Caco-2 (cell line): ENCODE measurements around the gene PIK3CA. TPM values are rescaled to one million over a fixed set of nuclear protein-coding genes. Genes with fewer than 3 reads are reported as not detected.

ENCODE experiments used
- BruUV-seq: library from RNA; stranded (reverse); fragments of 400-500 nt; replicated peaks from 2 replicates; lab custom pipeline; 2021; lab: Mats Ljungman, UMichigan
- CTCF ChIA-PET: fragments of 300-600 bp; sonication (Branson Sonifier 250); formaldehyde crosslinking; loops from one replicate; lab custom pipeline; 2022; ENCODE audit warnings: antibody characterized with exemption; lab: Charles Lee
- POLR2A ChIA-PET: fragments of 300-600 bp; sonication (Branson Sonifier 250); formaldehyde crosslinking; loops from one replicate; lab custom pipeline; 2022; ENCODE audit warnings: antibody characterized with exemption; lab: Charles Lee
- DNase-seq, 2 experiments: peaks; one replicate each; pipeline versions ENCODE4 v3.0.0 to v3.0.0-alpha.2; 2020 to 2022
- H3K27me3 ChIP-seq: replicated peaks from 2 replicates; pipeline ENCODE4 v1.6.0; 2011; ENCODE audit warnings: low read length; ENCODE audit not compliant: control insufficient read depth, insufficient read depth
- H3K36me3 ChIP-seq: 2 replicates; pipeline ENCODE4 v1.5.1; 2011; ENCODE audit warnings: low read length; ENCODE audit not compliant: control insufficient read depth, insufficient read depth
- H3K4me1 ChIP-seq: fragments of 250-450 bp; sonication (Bioruptor Pico); 2 replicates; pipeline ENCODE4 v1.5.1; 2020; ENCODE audit warnings: mild to moderate bottlenecking
- H3K4me3 ChIP-seq: 2 replicates; pipeline ENCODE4 v1.5.1; 2011; ENCODE audit warnings: low read depth, mild to moderate bottlenecking, control low read depth, low read length
- H3K9me3 ChIP-seq: fragments of 250-450 bp; sonication (Bioruptor Pico); 2 replicates; pipeline ENCODE4 v1.5.1; 2020; ENCODE audit warnings: mild to moderate bottlenecking, moderate library complexity
- H3K27ac Mint-ChIP-seq: one replicate; pipeline ENCODE4 v1.8.0; 2022; ENCODE audit warnings: mixed read lengths; ENCODE audit not compliant: unreplicated experiment
- H3K27me3 Mint-ChIP-seq: one replicate; pipeline ENCODE4 v1.8.0; 2022; ENCODE audit warnings: mixed read lengths; ENCODE audit not compliant: insufficient read depth, unreplicated experiment
- H3K36me3 Mint-ChIP-seq: one replicate; pipeline ENCODE4 v1.8.0; 2022; ENCODE audit warnings: mild to moderate bottlenecking, mixed read lengths; ENCODE audit not compliant: insufficient read depth, unreplicated experiment
- H3K4me1 Mint-ChIP-seq: one replicate; pipeline ENCODE4 v1.8.0; 2022; ENCODE audit warnings: low read depth, mixed read lengths; ENCODE audit not compliant: unreplicated experiment
- H3K4me3 Mint-ChIP-seq: one replicate; pipeline ENCODE4 v1.8.0; 2022; ENCODE audit warnings: mild to moderate bottlenecking, moderate library complexity, mixed read lengths; ENCODE audit not compliant: unreplicated experiment
- H3K9me3 Mint-ChIP-seq: one replicate; pipeline ENCODE4 v1.8.0; 2022; ENCODE audit warnings: mixed read lengths; ENCODE audit not compliant: unreplicated experiment
- intact Hi-C: fragments of 100-400 bp; cut with micrococcal nuclease; formaldehyde crosslinking; loops from one replicate; pipeline ENCODE4 v1.10.0; 2022; ENCODE audit not compliant: unreplicated experiment
- total RNA-seq: library from RNA; stranded (reverse); gene quantifications from 2 replicates; pipeline ENCODE4 v1.2.3, GENCODE V29; 2022
- TF ChIP-seq, protein P1 (sequence below), 2 experiments: fragments of 200-600 bp in 1 of 2; IDR thresholded peaks; 1 replicate in 1 of 2; 2 replicates in 1 of 2; pipeline versions ENCODE4 v1.5.1 to v1.8.0; 2011 to 2022; ENCODE audit warnings: antibody characterized with exemption in 1 of 2, control low read depth in 1 of 2, inconsistent platforms in 1 of 2, low read depth in 1 of 2, low read length in 1 of 2, mild to moderate bottlenecking in 1 of 2, moderate library complexity in 1 of 2; ENCODE audit not compliant: insufficient read depth in 1 of 2, severe bottlenecking in 1 of 2, unreplicated experiment in 1 of 2

PIK3CA gene
- total RNA-seq, 1 experiment from 2014 or later, result 10.6 TPM

DNA sequence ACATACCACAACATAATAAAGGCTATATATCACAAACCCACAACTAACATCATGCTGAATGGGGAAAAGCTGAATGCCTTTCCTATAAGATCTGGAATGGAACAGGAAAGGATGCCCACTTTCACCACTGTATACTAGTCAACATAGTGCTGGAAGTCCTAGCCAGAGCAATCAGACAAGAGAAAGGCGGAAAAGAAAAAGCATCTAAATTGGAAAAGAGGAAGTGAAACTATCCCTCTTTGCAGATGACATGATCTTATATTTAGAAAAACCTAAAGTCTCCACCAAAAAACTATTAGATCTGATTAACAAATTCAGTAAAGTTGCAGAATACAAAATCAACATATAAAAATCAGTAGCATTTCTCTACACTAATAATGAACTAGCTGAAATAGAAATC is 14.6 kb upstream of the PIK3CA start:
- peaks cover 8% of the 10 kb centered on the region for H3K27me3 Mint-ChIP-seq
- H3K27me3 ChIP-seq, result no peaks in the 10 kb centered on the region
- CTCF ChIA-PET, result no interaction called here

DNA sequence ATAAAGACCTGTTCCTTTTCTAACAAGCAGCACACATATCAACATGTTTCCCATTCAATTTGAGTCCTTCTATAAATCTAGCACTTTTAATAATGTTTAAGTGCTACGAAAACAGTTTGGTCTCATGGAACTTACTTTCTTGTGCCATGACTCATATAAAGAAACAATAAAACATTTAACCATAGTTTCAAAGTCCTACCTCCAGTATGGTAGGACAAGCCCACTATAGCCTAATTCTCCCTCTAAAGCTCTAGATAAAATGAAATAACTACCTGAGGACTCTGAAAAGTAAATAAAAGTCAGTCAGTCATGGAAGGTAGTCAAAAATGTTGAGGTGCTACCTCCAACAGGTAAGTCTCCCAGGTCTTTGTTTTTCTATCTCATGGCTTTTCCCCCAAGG is 12.0 kb upstream of the PIK3CA start:
- POLR2A ChIA-PET, result no interaction called here
- H3K4me3 Mint-ChIP-seq, result no peak overlapping the region
- CTCF ChIA-PET, result interaction anchor here (0.5 kb wide), 1 partner anchor 1077 kb away, joined by 4 read pairs; no protein-coding TSS in a partner anchor
- no peaks in the 10 kb centered on the region for H3K9me3 ChIP-seq
- no peaks in the 10 kb centered on the region for H3K36me3 Mint-ChIP-seq
- no peaks in the 10 kb centered on the region for H3K9me3 Mint-ChIP-seq
- intact Hi-C loops, result no loop called here
- DNase-seq, result no peak
- no peaks in the 10 kb centered on the region for H3K4me1 ChIP-seq
- H3K27me3 Mint-ChIP-seq, result peaks cover 9% of the 10 kb centered on the region
- BruUV-seq, result no TSS peak
- TF ChIP-seq, protein P1, sequence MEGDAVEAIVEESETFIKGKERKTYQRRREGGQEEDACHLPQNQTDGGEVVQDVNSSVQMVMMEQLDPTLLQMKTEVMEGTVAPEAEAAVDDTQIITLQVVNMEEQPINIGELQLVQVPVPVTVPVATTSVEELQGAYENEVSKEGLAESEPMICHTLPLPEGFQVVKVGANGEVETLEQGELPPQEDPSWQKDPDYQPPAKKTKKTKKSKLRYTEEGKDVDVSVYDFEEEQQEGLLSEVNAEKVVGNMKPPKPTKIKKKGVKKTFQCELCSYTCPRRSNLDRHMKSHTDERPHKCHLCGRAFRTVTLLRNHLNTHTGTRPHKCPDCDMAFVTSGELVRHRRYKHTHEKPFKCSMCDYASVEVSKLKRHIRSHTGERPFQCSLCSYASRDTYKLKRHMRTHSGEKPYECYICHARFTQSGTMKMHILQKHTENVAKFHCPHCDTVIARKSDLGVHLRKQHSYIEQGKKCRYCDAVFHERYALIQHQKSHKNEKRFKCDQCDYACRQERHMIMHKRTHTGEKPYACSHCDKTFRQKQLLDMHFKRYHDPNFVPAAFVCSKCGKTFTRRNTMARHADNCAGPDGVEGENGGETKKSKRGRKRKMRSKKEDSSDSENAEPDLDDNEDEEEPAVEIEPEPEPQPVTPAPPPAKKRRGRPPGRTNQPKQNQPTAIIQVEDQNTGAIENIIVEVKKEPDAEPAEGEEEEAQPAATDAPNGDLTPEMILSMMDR (IDR thresholded peaks at IDR 0.05; ENCODE audit: insufficient read depth in 1 of 2, low read depth in 1 of 2, low read length in 1 of 2, severe bottlenecking in 1 of 2, unreplicated experiment in 1 of 2), result no peak
- H3K27me3 ChIP-seq, result no peaks in the 10 kb centered on the region
- no peak overlapping the region for H3K27ac Mint-ChIP-seq
- no peaks in the 10 kb centered on the region for H3K4me1 Mint-ChIP-seq
- H3K4me3 ChIP-seq, result no peak overlapping the region
- no peaks in the 10 kb centered on the region for H3K36me3 ChIP-seq

More for the DNA sequence above, 14.6 kb upstream of the PIK3CA start:
- Mint-ChIP-seq H3K4me3 (no peak overlapping the region), H3K4me1 (no peaks in the 10 kb centered on the region), H3K27ac (no peak overlapping the region), H3K9me3 (no peaks in the 10 kb centered on the region), H3K36me3 (no peaks in the 10 kb centered on the region)
- no peaks in the 10 kb centered on the region for H3K4me1 ChIP-seq
- no TSS peak for BruUV-seq
- H3K36me3 ChIP-seq, result no peaks in the 10 kb centered on the region
- POLR2A ChIA-PET, result no interaction called here
- DNase-seq, result no peak
- TF ChIP-seq, protein P1 (IDR thresholded peaks at IDR 0.05; ENCODE audit: insufficient read depth in 1 of 2, low read depth in 1 of 2, low read length in 1 of 2, severe bottlenecking in 1 of 2, unreplicated experiment in 1 of 2), result no peak
- H3K9me3 ChIP-seq, result no peaks in the 10 kb centered on the region
- intact Hi-C loops, result loop anchor here (2.0 kb wide), 1 partner anchor 29 kb away; no protein-coding TSS in a partner anchor
- H3K4me3 ChIP-seq, result no peak overlapping the region

DNA sequence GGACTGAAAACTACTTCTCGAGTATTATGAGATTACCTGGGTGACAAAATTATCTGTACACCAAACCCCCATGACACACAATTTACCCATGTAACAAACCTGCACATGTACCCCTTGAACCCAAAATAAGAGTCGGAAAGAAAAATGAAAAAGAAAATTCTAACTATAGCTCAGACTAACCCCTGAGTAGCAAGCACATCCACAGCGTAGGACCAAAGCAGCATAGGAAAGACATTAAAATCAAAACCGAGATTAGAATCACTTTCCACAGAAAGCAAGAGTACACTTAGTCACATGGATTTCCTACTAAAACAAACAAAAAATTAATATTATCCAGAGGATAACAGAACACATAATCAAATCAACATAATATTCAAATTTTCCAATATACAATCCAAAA is 6.3 kb upstream of the PIK3CA start:
- Histone ChIP-seq H3K27me3 (no peaks in the 10 kb centered on the region), H3K4me1 (no peaks in the 10 kb centered on the region), H3K36me3 (no peaks in the 10 kb centered on the region), H3K9me3 (no peaks in the 10 kb centered on the region), H3K4me3 (no peak overlapping the region)
- no peak overlapping the region for H3K4me3 Mint-ChIP-seq
- CTCF ChIA-PET, result no interaction called here
- POLR2A ChIA-PET, result no interaction called here
- H3K4me1 Mint-ChIP-seq, result no peaks in the 10 kb centered on the region
- no peak overlapping the region for H3K27ac Mint-ChIP-seq
- H3K27me3 Mint-ChIP-seq, result peaks cover 10% of the 10 kb centered on the region
- no peaks in the 10 kb centered on the region for H3K9me3 Mint-ChIP-seq
- BruUV-seq, result no TSS peak
- intact Hi-C loops, result no loop called here
- H3K36me3 Mint-ChIP-seq, result no peaks in the 10 kb centered on the region
- DNase-seq, result no peak
- TF ChIP-seq, protein P1 (IDR thresholded peaks at IDR 0.05; ENCODE audit: insufficient read depth in 1 of 2, low read depth in 1 of 2, low read length in 1 of 2, severe bottlenecking in 1 of 2, unreplicated experiment in 1 of 2), result no peak
